Liver (tissue), 9 donors: Measurements from ENCODE around the gene CYP8B1. TPM values are rescaled to one million over a fixed set of nuclear protein-coding genes. Genes with fewer than 3 reads are reported as not detected.
A peak's percentile ranks its signal among the peaks of the same experiment; 100 is the strongest.

Experiments
- DNase-seq: peaks from one replicate; pipeline ENCODE4 v3.0.0-alpha.2; 2017; ENCODE audit warnings: low spot score
- H3K27ac ChIP-seq, 2 donors: one replicate each; pipeline ENCODE4 v1.7.0; 2013; ENCODE audit warnings: inconsistent platforms in 2 of 2, low read length in 2 of 2, control low read depth in 1 of 2, low read depth in 1 of 2, mild to moderate bottlenecking in 1 of 2
- H3K27me3 ChIP-seq, 4 donors: one replicate each; pipeline versions ENCODE4 v1.6.1 to v1.7.0; 2013; ENCODE audit warnings: low read length in 3 of 4, inconsistent platforms in 1 of 4, mild to moderate bottlenecking in 1 of 4, moderate library complexity in 1 of 4; ENCODE audit not compliant: control insufficient read depth in 4 of 4, insufficient read depth in 4 of 4
- H3K36me3 ChIP-seq, 4 donors: one replicate each; pipeline versions ENCODE4 v1.6.1 to v1.7.0; 2013; ENCODE audit warnings: low read length in 3 of 4, mild to moderate bottlenecking in 3 of 4, low read depth in 1 of 4, moderate library complexity in 1 of 4; ENCODE audit not compliant: control insufficient read depth in 4 of 4, insufficient read depth in 3 of 4
- H3K4me1 ChIP-seq, 4 donors: one replicate each; pipeline versions ENCODE4 v1.6.1 to v1.7.0; 2013; ENCODE audit warnings: low read length in 3 of 4, mild to moderate bottlenecking in 3 of 4, moderate library complexity in 1 of 4; ENCODE audit not compliant: control insufficient read depth in 4 of 4, insufficient read depth in 4 of 4
- H3K4me3 ChIP-seq, 3 donors: one replicate each; pipeline versions ENCODE4 v1.6.1 to v1.7.0; 2013; ENCODE audit warnings: low read length in 3 of 3, control low read depth in 1 of 3, low read depth in 1 of 3, mild to moderate bottlenecking in 1 of 3
- H3K9ac ChIP-seq, 2 donors: one replicate each; pipeline ENCODE4 v1.7.0; 2013; ENCODE audit warnings: low read length in 2 of 2, mild to moderate bottlenecking in 2 of 2, moderate library complexity in 2 of 2, control low read depth in 1 of 2, low read depth in 1 of 2
- H3K9me3 ChIP-seq, 4 donors: one replicate each; pipeline versions ENCODE4 v1.6.1 to v1.7.0; 2013; ENCODE audit warnings: low read length in 3 of 4; ENCODE audit not compliant: control insufficient read depth in 4 of 4
- ATF3 ChIP-seq: IDR thresholded peaks from 2 replicates; pipeline ENCODE4 v1.6.1; 2016; ENCODE audit warnings: antibody characterized with exemption
- EGR1 ChIP-seq, 2 donors: IDR thresholded peaks; 2 replicates each; pipeline ENCODE4 v1.6.1; 2016 to 2018; ENCODE audit warnings: antibody characterized with exemption in 2 of 2, low read depth in 2 of 2
- FOXA1 ChIP-seq: IDR thresholded peaks from 2 replicates; pipeline ENCODE4 v1.6.1; 2016; ENCODE audit warnings: antibody characterized with exemption
- FOXA2 ChIP-seq: IDR thresholded peaks from 2 replicates; pipeline ENCODE4 v1.6.1; 2016; ENCODE audit warnings: antibody characterized with exemption
- GABPA ChIP-seq, 2 donors: IDR thresholded peaks in 1 of 2; conservative IDR thresholded peaks in 1 of 2; 2 replicates each; pipeline ENCODE4 v1.6.1; 2016; ENCODE audit warnings: antibody characterized with exemption in 2 of 2, mild to moderate bottlenecking in 1 of 2, moderate library complexity in 1 of 2
- HNF4A ChIP-seq, 2 donors: conservative IDR thresholded peaks; 2 replicates each; pipeline ENCODE4 v1.6.1; 2016; ENCODE audit warnings: antibody characterized with exemption in 2 of 2, mild to moderate bottlenecking in 2 of 2
- HNF4G ChIP-seq: IDR thresholded peaks from 2 replicates; pipeline ENCODE4 v1.6.1; 2016; ENCODE audit warnings: antibody characterized with exemption
- JUND ChIP-seq, 2 donors: IDR thresholded peaks; 2 replicates each; pipeline ENCODE4 v1.6.1; 2016; ENCODE audit warnings: antibody characterized with exemption in 2 of 2
- MAX ChIP-seq: IDR thresholded peaks from 2 replicates; pipeline ENCODE4 v1.6.1; 2016; ENCODE audit warnings: antibody characterized with exemption
- NR2F2 ChIP-seq: IDR thresholded peaks from 2 replicates; pipeline ENCODE4 v1.6.1; 2016; ENCODE audit warnings: antibody characterized with exemption
- RAD21 ChIP-seq, 2 donors: IDR thresholded peaks; 2 replicates each; pipeline ENCODE4 v1.6.1; 2016; ENCODE audit warnings: antibody characterized with exemption in 2 of 2, mild to moderate bottlenecking in 2 of 2
- REST ChIP-seq: IDR thresholded peaks from 2 replicates; pipeline ENCODE4 v1.6.1; 2016; ENCODE audit warnings: antibody characterized with exemption, mild to moderate bottlenecking
- RXRA ChIP-seq, 2 donors: IDR thresholded peaks; 2 replicates each; pipeline ENCODE4 v1.6.1; 2017 to 2018; ENCODE audit warnings: antibody characterized with exemption in 2 of 2, mild to moderate bottlenecking in 1 of 2
- SP1 ChIP-seq: IDR thresholded peaks from 2 replicates; pipeline ENCODE4 v1.6.1; 2018; ENCODE audit warnings: antibody characterized with exemption, mild to moderate bottlenecking
- TAF1 ChIP-seq: conservative IDR thresholded peaks from 2 replicates; pipeline ENCODE4 v1.6.1; 2016; ENCODE audit warnings: antibody characterized with exemption, mild to moderate bottlenecking
- YY1 ChIP-seq: IDR thresholded peaks from 2 replicates; pipeline ENCODE4 v1.6.1; 2016; ENCODE audit warnings: antibody characterized with exemption, mild to moderate bottlenecking
- ZBTB33 ChIP-seq: IDR thresholded peaks from 2 replicates; pipeline ENCODE4 v1.6.1; 2016; ENCODE audit warnings: antibody characterized with exemption
- WGBS: extraction: QIAGEN DNeasy Blood & Tissue Kit; methylation state at CpG from one replicate; pipeline ENCODE4 v1.1.7; 2013; 5-methylcytosine and 5-hydroxymethylcytosine counted together
- polyA plus RNA-seq, 2 donors: library from polyadenylated mRNA; stranded (reverse) in 1 of 2; unstranded in 1 of 2; fragments of 200-250 nt in 1 of 2; fragments of >200 nt in 1 of 2; fragmentation: Nextera tagmentation in 1 of 2; extraction: Ambion mirVana in 1 of 2; gene quantifications; one replicate each; pipeline versions ENCODE4 v1.2.1 to v1.2.3, GENCODE V29; 2013 to 2015
- total RNA-seq, 2 donors: library from RNA; depleted of rRNA; stranded (reverse); fragments of >200 nt; gene quantifications; one replicate each; pipeline ENCODE4 v1.2.3, GENCODE V29; 2014
- TF ChIP-seq, protein P1 (sequence below): fragments of 150-350 bp; IDR thresholded peaks from 2 replicates; pipeline ENCODE4 v1.5.1; 2017; ENCODE audit warnings: improper control_type of control experiment, low read depth, low read length; ENCODE audit not compliant: missing input control
- donor health status: healthy.
- donor health status: healthy.
- donor health status: healthy.
- donor health status: healthy.
- donor health status: healthy.

Gene CYP8B1
- total and polyA plus RNA-seq, 4 donors: 21.2 to 490 (median 223) TPM

GRCh38 chr3:42851228-42851834 is 24.3 kb downstream of the CYP8B1 start:
- Histone ChIP-seq H3K27me3 (no peaks in the 10 kb centered on the region), H3K36me3 (no peaks in the 10 kb centered on the region), H3K9ac (no peak overlapping the region), H3K9me3 (no peaks in the 10 kb centered on the region), H3K4me1 (peaks cover 24 to 56% (median 53%) of the 10 kb centered on the region in 4 donors), H3K4me3 (no peak overlapping the region), H3K27ac (peak overlapping the region; percentile 8 to 89)
- TF ChIP-seq RXRA (IDR thresholded peaks at IDR 0.05): no peak
- TF ChIP-seq REST: no peak
- TF ChIP-seq YY1: no peak
- TF ChIP-seq TAF1: no peak
- TF ChIP-seq HNF4G: no peak
- TF ChIP-seq, protein P1, sequence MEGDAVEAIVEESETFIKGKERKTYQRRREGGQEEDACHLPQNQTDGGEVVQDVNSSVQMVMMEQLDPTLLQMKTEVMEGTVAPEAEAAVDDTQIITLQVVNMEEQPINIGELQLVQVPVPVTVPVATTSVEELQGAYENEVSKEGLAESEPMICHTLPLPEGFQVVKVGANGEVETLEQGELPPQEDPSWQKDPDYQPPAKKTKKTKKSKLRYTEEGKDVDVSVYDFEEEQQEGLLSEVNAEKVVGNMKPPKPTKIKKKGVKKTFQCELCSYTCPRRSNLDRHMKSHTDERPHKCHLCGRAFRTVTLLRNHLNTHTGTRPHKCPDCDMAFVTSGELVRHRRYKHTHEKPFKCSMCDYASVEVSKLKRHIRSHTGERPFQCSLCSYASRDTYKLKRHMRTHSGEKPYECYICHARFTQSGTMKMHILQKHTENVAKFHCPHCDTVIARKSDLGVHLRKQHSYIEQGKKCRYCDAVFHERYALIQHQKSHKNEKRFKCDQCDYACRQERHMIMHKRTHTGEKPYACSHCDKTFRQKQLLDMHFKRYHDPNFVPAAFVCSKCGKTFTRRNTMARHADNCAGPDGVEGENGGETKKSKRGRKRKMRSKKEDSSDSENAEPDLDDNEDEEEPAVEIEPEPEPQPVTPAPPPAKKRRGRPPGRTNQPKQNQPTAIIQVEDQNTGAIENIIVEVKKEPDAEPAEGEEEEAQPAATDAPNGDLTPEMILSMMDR: no peak
- no peak for TF ChIP-seq JUND (IDR thresholded peaks at IDR 0.05)
- TF ChIP-seq EGR1 (IDR thresholded peaks at IDR 0.05; ENCODE audit: low read depth in 2 of 2): no peak
- no peak for TF ChIP-seq FOXA2
- no peak for TF ChIP-seq MAX
- no peak for TF ChIP-seq FOXA1
- TF ChIP-seq HNF4A (conservative IDR thresholded peaks at IDR 0.05): no peak
- TF ChIP-seq RAD21 (IDR thresholded peaks at IDR 0.05): no peak
- no peak for TF ChIP-seq NR2F2
- no peak for TF ChIP-seq SP1
- no peak for TF ChIP-seq ATF3
- peak; percentile 44 for DNase-seq
- WGBS: 87% methylated on average over 6 of the region's 6 CpGs

DNA sequence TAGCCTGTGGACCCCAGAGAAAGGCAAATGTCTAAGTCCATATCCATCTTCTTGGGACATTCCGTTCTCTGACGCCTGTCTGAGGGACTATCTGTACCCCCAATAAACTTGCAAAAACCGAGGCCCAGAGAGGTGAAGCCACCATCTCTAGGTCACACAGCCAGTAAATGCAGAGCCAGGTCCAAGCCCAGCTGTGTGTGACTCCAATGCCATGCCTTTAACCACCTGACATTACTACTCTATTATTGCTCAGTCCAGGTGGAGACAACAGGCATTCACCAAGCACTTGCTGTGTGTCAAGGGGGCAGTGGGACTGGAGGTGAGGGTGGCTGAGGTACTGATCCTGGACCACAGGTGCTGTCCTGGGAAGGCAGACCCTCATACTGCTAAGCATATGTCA is 25.4 kb downstream of the CYP8B1 start:
- H3K9me3 ChIP-seq: no peaks in the 10 kb centered on the region
- no peaks in the 10 kb centered on the region for H3K27me3 ChIP-seq
- no peak overlapping the region for H3K27ac ChIP-seq
- H3K9ac ChIP-seq: no peak overlapping the region
- no peaks in the 10 kb centered on the region for H3K36me3 ChIP-seq
- H3K4me1 ChIP-seq: peaks cover 26 to 56% (median 51%) of the 10 kb centered on the region in 4 donors
- H3K4me3 ChIP-seq: no peak overlapping the region
- DNase-seq: no peak
- WGBS: 93% methylated on average over 3 of the region's 3 CpGs
- TF ChIP-seq NR2F2: no peak
- no peak for TF ChIP-seq ZBTB33
- no peak for TF ChIP-seq EGR1 (IDR thresholded peaks at IDR 0.05; ENCODE audit: low read depth in 2 of 2)
- no peak for TF ChIP-seq RXRA (IDR thresholded peaks at IDR 0.05)
- TF ChIP-seq TAF1: no peak
- no peak for TF ChIP-seq MAX
- no peak for TF ChIP-seq RAD21 (IDR thresholded peaks at IDR 0.05)
- no peak for TF ChIP-seq ATF3
- TF ChIP-seq GABPA (IDR thresholded peaks at IDR 0.05 in 1 of 2, conservative IDR thresholded peaks at IDR 0.05 in 1 of 2): no peak
- no peak for TF ChIP-seq SP1
- TF ChIP-seq YY1: no peak
- TF ChIP-seq REST: no peak
